ENCODE results near the gene ZBP1.

ZBP1 gene

GRCh38 chr20:57598060-57598459, 22.2 kb downstream of the ZBP1 start:
- Histone ChIP-seq H3K9ac (ENCODE audit: low read length) (no peak overlapping the region), H3K27me3 (ENCODE audit: insufficient read depth, low read length) (no peaks in the 10 kb centered on the region), H4K12ac (ENCODE audit: low read depth, low read length) (no peak overlapping the region), H2BK5ac (ENCODE audit: low read depth, low read length, poor library complexity) (no peak overlapping the region), H2AK5ac (ENCODE audit: low read length) (no peak overlapping the region), H4K8ac (ENCODE audit: low read depth, low read length) (no peak overlapping the region), H3K4ac (ENCODE audit: low read depth, low read length) (no peak overlapping the region), H3K23ac (ENCODE audit: low read length) (no peak overlapping the region), H3K14ac (ENCODE audit: low read length) (no peak overlapping the region), H3K4me2 (ENCODE audit: low read length) (no peak overlapping the region), H3K18ac (ENCODE audit: low read length) (no peak overlapping the region), H3K4me1 (ENCODE audit: control insufficient read depth in 1 of 2, insufficient read depth in 2 of 2, low read length in 2 of 2) (peaks cover 0 to 2% of the 10 kb centered on the region in 2 experiments), H3K4me3 (ENCODE audit: low read depth, low read length) (no peak overlapping the region), H4K91ac (ENCODE audit: low read depth, low read length) (no peak overlapping the region), H3K27ac (ENCODE audit: low read depth, low read length) (no peak overlapping the region), H3K9me3 (ENCODE audit: insufficient read depth, low read depth, low read length) (peaks cover 2% of the 10 kb centered on the region), H3K79me1 (ENCODE audit: low read length) (no peaks in the 10 kb centered on the region), H3K79me2 (ENCODE audit: control insufficient read depth, insufficient read depth, low read length, poor library complexity) (no peaks in the 10 kb centered on the region), H2BK12ac (ENCODE audit: low read length) (no peak overlapping the region), H3K36me3 (ENCODE audit: control insufficient read depth in 1 of 2, insufficient read depth in 2 of 2, low read length in 2 of 2) (no peaks in the 10 kb centered on the region), H2AFZ (ENCODE audit: insufficient read depth, low read length, poor library complexity) (no peak overlapping the region), H2BK120ac (ENCODE audit: insufficient read depth, low read length, poor library complexity) (no peak overlapping the region)
- WGBS (ENCODE audit: extremely low coverage, insufficient coverage, insufficient read length) = no CpG with 5 or more reads among the region's 10 CpGs
- DNase-seq = no peak

- Histone ChIP-seq H2BK12ac (ENCODE audit: low read length) (no peak overlapping the region), H4K91ac (ENCODE audit: low read depth, low read length) (no peak overlapping the region), H3K23ac (ENCODE audit: low read length) (no peak overlapping the region), H3K36me3 (ENCODE audit: control insufficient read depth in 1 of 2, insufficient read depth in 2 of 2, low read length in 2 of 2) (no peaks in the 10 kb centered on the region), H3K9me3 (ENCODE audit: insufficient read depth, low read depth, low read length) (no peaks in the 10 kb centered on the region), H3K4me1 (ENCODE audit: control insufficient read depth in 1 of 2, insufficient read depth in 2 of 2, low read length in 2 of 2) (peaks cover 0 to 2% of the 10 kb centered on the region in 2 experiments), H3K4ac (ENCODE audit: low read depth, low read length) (no peak overlapping the region), H3K79me2 (ENCODE audit: control insufficient read depth, insufficient read depth, low read length, poor library complexity) (no peaks in the 10 kb centered on the region), H3K18ac (ENCODE audit: low read length) (no peak overlapping the region), H3K4me2 (ENCODE audit: low read length) (peak overlapping the region; percentile 49), H3K9ac (ENCODE audit: low read length) (no peak overlapping the region), H3K4me3 (ENCODE audit: low read depth, low read length) (no peak overlapping the region), H3K14ac (ENCODE audit: low read length) (no peak overlapping the region), H3K27me3 (ENCODE audit: insufficient read depth, low read length) (no peaks in the 10 kb centered on the region), H2AFZ (ENCODE audit: insufficient read depth, low read length, poor library complexity) (no peak overlapping the region), H3K27ac (ENCODE audit: low read depth, low read length) (no peak overlapping the region), H3K79me1 (ENCODE audit: low read length) (no peaks in the 10 kb centered on the region), H2AK5ac (ENCODE audit: low read length) (no peak overlapping the region), H2BK5ac (ENCODE audit: low read depth, low read length, poor library complexity) (no peak overlapping the region), H4K8ac (ENCODE audit: low read depth, low read length) (no peak overlapping the region), H2BK120ac (ENCODE audit: insufficient read depth, low read length, poor library complexity) (no peak overlapping the region), H4K12ac (ENCODE audit: low read depth, low read length) (no peak overlapping the region)
- DNase-seq = peak; percentile 31 to 64
- no CpG with 5 or more reads among the region's 39 CpGs for WGBS (ENCODE audit: extremely low coverage, insufficient coverage, insufficient read length)
Measured at GRCh38 chr20:57596998-57597939, 23.0 kb downstream of the ZBP1 start.

- no peaks in the 10 kb centered on the region for H3K9me3 ChIP-seq (ENCODE audit: insufficient read depth, low read depth, low read length)
- no peak for DNase-seq
- no peaks in the 10 kb centered on the region for H3K27me3 ChIP-seq (ENCODE audit: insufficient read depth, low read length)
- H4K8ac ChIP-seq (ENCODE audit: low read depth, low read length) = no peak overlapping the region
- no peak overlapping the region for H2BK5ac ChIP-seq (ENCODE audit: low read depth, low read length, poor library complexity)
- H3K79me2 ChIP-seq (ENCODE audit: control insufficient read depth, insufficient read depth, low read length, poor library complexity) = no peaks in the 10 kb centered on the region
- no peak overlapping the region for H3K4me3 ChIP-seq (ENCODE audit: low read depth, low read length)
- no peak overlapping the region for H4K91ac ChIP-seq (ENCODE audit: low read depth, low read length)
- H3K4ac ChIP-seq (ENCODE audit: low read depth, low read length) = no peak overlapping the region
- no peaks in the 10 kb centered on the region for H3K79me1 ChIP-seq (ENCODE audit: low read length)
- H4K12ac ChIP-seq (ENCODE audit: low read depth, low read length) = no peak overlapping the region
- no CpG with 5 or more reads among the region's 11 CpGs for WGBS (ENCODE audit: extremely low coverage, insufficient coverage, insufficient read length)
- no peak overlapping the region for H3K23ac ChIP-seq (ENCODE audit: low read length)
- H3K4me2 ChIP-seq (ENCODE audit: low read length) = no peak overlapping the region
- no peak overlapping the region for H3K27ac ChIP-seq (ENCODE audit: low read depth, low read length)
- no peak overlapping the region for H3K18ac ChIP-seq (ENCODE audit: low read length)
- no peak overlapping the region for H2AK5ac ChIP-seq (ENCODE audit: low read length)
- H3K4me1 ChIP-seq (ENCODE audit: control insufficient read depth in 1 of 2, insufficient read depth in 2 of 2, low read length in 2 of 2) = peaks cover 0 to 2% of the 10 kb centered on the region in 2 experiments
- H3K36me3 ChIP-seq (ENCODE audit: control insufficient read depth in 1 of 2, insufficient read depth in 2 of 2, low read length in 2 of 2) = no peaks in the 10 kb centered on the region
- no peak overlapping the region for H3K14ac ChIP-seq (ENCODE audit: low read length)
- no peak overlapping the region for H3K9ac ChIP-seq (ENCODE audit: low read length)
- H2BK120ac ChIP-seq (ENCODE audit: insufficient read depth, low read length, poor library complexity) = no peak overlapping the region
- H2AFZ ChIP-seq (ENCODE audit: insufficient read depth, low read length, poor library complexity) = no peak overlapping the region
- H2BK12ac ChIP-seq (ENCODE audit: low read length) = no peak overlapping the region
Measured at GRCh38 chr20:57596358-57596757, 23.9 kb downstream of the ZBP1 start.

- no peak overlapping the region for H4K8ac ChIP-seq (ENCODE audit: low read depth, low read length)
- no peak overlapping the region for H4K91ac ChIP-seq (ENCODE audit: low read depth, low read length)
- H3K14ac ChIP-seq (ENCODE audit: low read length) = no peak overlapping the region
- H2AK5ac ChIP-seq (ENCODE audit: low read length) = no peak overlapping the region
- H2AFZ ChIP-seq (ENCODE audit: insufficient read depth, low read length, poor library complexity) = no peak overlapping the region
- no CpG with 5 or more reads among the region's 25 CpGs for WGBS (ENCODE audit: extremely low coverage, insufficient coverage, insufficient read length)
- no peaks in the 10 kb centered on the region for H3K9me3 ChIP-seq (ENCODE audit: insufficient read depth, low read depth, low read length)
- no peak overlapping the region for H2BK120ac ChIP-seq (ENCODE audit: insufficient read depth, low read length, poor library complexity)
- no peak overlapping the region for H3K4ac ChIP-seq (ENCODE audit: low read depth, low read length)
- H4K12ac ChIP-seq (ENCODE audit: low read depth, low read length) = no peak overlapping the region
- H3K4me1 ChIP-seq (ENCODE audit: control insufficient read depth in 1 of 2, insufficient read depth in 2 of 2, low read length in 2 of 2) = peaks cover 0 to 2% of the 10 kb centered on the region in 2 experiments
- no peak overlapping the region for H2BK12ac ChIP-seq (ENCODE audit: low read length)
- no peak overlapping the region for H3K23ac ChIP-seq (ENCODE audit: low read length)
- no peak overlapping the region for H2BK5ac ChIP-seq (ENCODE audit: low read depth, low read length, poor library complexity)
- no peak overlapping the region for H3K9ac ChIP-seq (ENCODE audit: low read length)
- no peaks in the 10 kb centered on the region for H3K79me1 ChIP-seq (ENCODE audit: low read length)
- no peak overlapping the region for H3K4me2 ChIP-seq (ENCODE audit: low read length)
- no peaks in the 10 kb centered on the region for H3K36me3 ChIP-seq (ENCODE audit: control insufficient read depth in 1 of 2, insufficient read depth in 2 of 2, low read length in 2 of 2)
- H3K27me3 ChIP-seq (ENCODE audit: insufficient read depth, low read length) = no peaks in the 10 kb centered on the region
- H3K27ac ChIP-seq (ENCODE audit: low read depth, low read length) = no peak overlapping the region
- H3K4me3 ChIP-seq (ENCODE audit: low read depth, low read length) = no peak overlapping the region
- H3K79me2 ChIP-seq (ENCODE audit: control insufficient read depth, insufficient read depth, low read length, poor library complexity) = no peaks in the 10 kb centered on the region
- no peak for DNase-seq
- no peak overlapping the region for H3K18ac ChIP-seq (ENCODE audit: low read length)
Measured at GRCh38 chr20:57595041-57596030, 24.9 kb downstream of the ZBP1 start.

Data from trophoblast cell (in vitro differentiated cells and primary cell).